Measurements from ENCODE around the gene ZPLD1. TPM values are rescaled to one million over a fixed set of nuclear protein-coding genes. Genes with fewer than 3 reads are reported as not detected.

ZPLD1 gene
- not detected for polyA plus RNA-seq

DNA sequence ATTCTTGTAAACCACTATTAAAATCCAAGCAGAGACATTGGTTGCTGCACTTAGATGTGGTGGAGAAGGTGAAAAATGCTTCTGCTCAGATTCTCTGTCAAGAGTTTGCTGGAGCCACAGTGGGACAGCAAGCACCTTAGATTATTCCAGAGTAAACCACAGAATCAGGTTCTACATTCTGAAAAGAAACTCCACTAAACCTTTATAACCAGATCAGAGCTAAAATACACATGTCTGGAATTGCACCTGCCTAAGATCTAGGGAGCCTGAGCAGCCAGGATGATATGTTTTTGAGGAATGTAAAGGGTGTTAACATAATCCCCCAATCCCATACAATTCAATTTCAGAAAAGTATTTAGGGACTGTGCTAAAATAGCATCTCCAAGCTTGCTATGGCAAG is at the start of gene ZPLD1:
Gene ZPLD1 (plus strand): TSS at position 301 of the 400 bp plus-strand sequence. CDS start 3,473 bp downstream, outside the sequence.
- Mint-ChIP-seq H3K27ac (no peak within 1 kb of the TSS), H3K27me3 (peaks cover 5% of the 10 kb centered on the region), H3K4me1 (no peaks in the 10 kb centered on the region), H3K9me3 (no peaks in the 10 kb centered on the region), H3K36me3 (peaks cover 2% of the 10 kb centered on the region), H3K4me3 (no peak within 1 kb of the TSS)

DNA sequence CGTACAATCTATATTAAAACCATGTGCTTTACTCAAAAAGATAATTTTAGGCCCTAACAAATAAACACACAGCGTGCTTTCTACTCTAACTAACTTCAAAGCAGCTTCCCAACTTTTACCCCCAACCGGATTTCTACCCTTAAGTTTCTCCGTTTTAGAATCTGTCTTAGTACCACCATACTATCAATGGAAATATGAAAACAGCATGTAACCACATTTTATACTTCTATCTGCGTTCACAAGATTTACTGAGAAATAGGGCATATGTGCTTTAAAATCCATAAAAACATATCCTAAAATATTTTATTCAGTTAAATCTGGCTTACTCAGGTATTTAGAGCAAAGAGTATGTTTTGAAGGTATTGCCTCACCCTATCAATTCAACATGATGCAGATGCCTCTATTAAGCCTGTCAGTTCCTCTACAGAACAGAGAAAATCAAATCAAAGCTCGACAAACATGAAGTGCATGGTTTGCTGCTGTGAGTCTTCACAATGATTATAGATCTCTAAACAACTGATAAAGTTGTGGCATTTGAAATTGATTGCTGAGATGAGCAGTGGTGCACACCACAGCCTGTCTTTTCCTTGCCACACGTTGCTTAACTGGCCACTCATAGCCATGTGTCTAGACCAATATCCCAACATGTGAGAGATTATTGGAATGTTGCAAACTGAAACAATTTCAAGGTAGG is 44.5 kb upstream of the ZPLD1 start:
- H3K4me3 Mint-ChIP-seq, result no peak overlapping the region
- H3K27ac Mint-ChIP-seq, result no peak overlapping the region
- H3K9me3 Mint-ChIP-seq, result peaks cover 0 to 3% (median 0%) of the 10 kb centered on the region in 3 donors
- no peaks in the 10 kb centered on the region for H3K4me1 Mint-ChIP-seq
- no peaks in the 10 kb centered on the region for H3K36me3 Mint-ChIP-seq
- peaks cover 5% of the 10 kb centered on the region for H3K27me3 Mint-ChIP-seq

DNA sequence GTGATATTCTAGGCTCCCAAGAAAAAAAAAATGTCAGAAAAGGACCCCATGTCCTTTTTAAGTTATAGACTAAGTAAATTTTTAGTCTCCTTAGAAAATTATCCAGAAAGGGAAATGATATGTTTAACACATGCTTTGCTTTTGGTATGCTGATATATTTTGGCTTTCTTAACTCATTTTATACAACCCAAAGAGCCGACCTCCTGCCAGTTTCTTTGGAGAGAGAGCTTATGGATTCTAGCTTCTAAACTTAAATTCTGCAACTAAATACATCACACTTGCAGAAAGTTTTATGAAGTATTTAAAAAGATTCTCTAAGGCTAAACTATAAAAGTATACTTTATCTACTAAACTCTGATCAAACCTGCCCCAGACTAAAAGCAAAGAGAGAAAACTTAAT is 43.9 kb upstream of the ZPLD1 start:
- H3K27me3 Mint-ChIP-seq, result peaks cover 3% of the 10 kb centered on the region
- no peaks in the 10 kb centered on the region for H3K36me3 Mint-ChIP-seq
- H3K9me3 Mint-ChIP-seq, result peaks cover 0 to 3% (median 0%) of the 10 kb centered on the region in 3 donors
- no peak overlapping the region for H3K27ac Mint-ChIP-seq
- no peaks in the 10 kb centered on the region for H3K4me1 Mint-ChIP-seq
- H3K4me3 Mint-ChIP-seq, result no peak overlapping the region

DNA sequence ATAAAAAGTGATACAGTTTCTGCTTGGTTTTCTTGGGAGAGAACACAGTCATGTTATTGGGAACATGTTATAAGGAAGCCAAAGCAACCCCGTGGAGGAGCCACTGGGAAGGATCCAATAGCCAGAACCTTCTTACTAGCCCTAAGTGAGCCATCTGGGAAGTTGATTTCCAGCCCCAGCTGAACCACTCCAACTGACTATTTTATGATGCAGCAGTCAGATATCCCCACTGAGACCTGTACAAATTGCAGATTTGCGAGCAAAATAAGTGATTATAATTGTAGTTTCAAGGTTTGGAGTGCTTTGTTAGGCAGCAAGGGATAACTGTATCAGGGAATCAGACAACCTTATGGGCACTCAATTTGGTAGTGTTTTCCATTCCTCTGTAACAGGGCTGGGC is 43.3 kb upstream of the ZPLD1 start:
- Mint-ChIP-seq H3K4me3 (no peak overlapping the region), H3K4me1 (no peaks in the 10 kb centered on the region), H3K36me3 (no peaks in the 10 kb centered on the region), H3K27ac (no peak overlapping the region), H3K9me3 (peaks cover 0 to 3% (median 0%) of the 10 kb centered on the region in 3 donors), H3K27me3 (peaks cover 3% of the 10 kb centered on the region)

DNA sequence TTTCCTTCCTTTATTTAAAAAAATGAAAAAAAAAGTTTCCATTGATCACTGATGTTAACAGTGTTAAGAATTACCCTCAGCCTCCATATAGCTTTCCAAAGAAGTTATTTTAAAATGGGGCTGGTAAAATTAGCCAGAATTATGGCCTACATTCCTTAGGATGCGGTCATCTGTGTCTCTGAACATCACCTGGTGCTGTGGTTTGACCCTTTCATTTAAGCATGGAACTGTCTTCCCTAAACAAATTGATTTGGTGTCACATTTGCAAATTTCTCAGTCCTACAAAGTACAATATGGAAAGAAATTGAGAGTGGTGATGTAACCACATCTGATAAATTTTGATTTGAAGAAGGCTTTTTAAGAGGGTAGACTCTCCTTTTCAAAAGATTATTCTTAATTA is 40.3 kb upstream of the ZPLD1 start:
- peaks cover 0 to 3% (median 0%) of the 10 kb centered on the region in 3 donors for H3K9me3 Mint-ChIP-seq
- H3K36me3 Mint-ChIP-seq, result no peaks in the 10 kb centered on the region
- H3K4me3 Mint-ChIP-seq, result no peak overlapping the region
- no peaks in the 10 kb centered on the region for H3K4me1 Mint-ChIP-seq
- H3K27ac Mint-ChIP-seq, result no peak overlapping the region
- H3K27me3 Mint-ChIP-seq, result peaks cover 3% of the 10 kb centered on the region

DNA sequence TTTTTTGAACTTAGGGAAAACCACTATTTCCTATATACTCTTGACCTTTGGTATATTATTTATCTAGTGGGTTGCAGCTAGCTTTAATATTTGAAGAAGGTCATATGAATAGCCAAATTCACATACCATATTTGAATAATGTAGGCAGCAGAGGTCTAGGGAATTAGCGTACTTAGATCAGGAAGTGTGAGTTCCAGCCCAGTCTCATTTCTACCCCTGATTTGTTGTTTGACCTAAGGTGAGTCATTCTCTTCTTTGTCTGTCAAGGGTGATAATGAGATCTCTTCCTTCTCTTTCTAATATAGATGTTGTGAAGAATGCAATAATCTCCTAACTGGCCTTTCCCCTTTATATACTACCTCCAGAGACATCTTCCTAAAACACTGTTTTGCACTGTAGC is 36.6 kb upstream of the ZPLD1 start:
- H3K36me3 Mint-ChIP-seq, result no peaks in the 10 kb centered on the region
- no peaks in the 10 kb centered on the region for H3K9me3 Mint-ChIP-seq
- no peak overlapping the region for H3K4me3 Mint-ChIP-seq
- H3K27ac Mint-ChIP-seq, result no peak overlapping the region
- no peaks in the 10 kb centered on the region for H3K4me1 Mint-ChIP-seq
- no peaks in the 10 kb centered on the region for H3K27me3 Mint-ChIP-seq

DNA sequence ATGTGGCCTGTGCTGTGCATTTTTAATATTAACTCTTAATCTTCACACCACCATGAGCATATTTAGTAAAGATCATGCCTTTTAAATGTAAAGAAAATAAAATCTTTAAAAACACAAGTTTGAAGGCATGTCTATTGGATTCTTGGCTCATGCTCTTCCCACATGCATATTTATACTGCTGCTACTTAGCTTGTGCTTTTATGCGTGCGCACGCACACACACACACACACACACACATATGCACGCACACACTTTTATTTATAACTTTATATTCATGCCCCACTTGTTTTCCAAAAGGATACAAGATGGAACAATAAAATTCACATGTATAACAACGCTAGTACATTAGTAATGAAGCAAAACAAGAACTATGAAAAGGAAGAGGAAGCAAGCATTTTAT is 36.1 kb upstream of the ZPLD1 start:
- no peak overlapping the region for H3K27ac Mint-ChIP-seq
- H3K36me3 Mint-ChIP-seq, result no peaks in the 10 kb centered on the region
- no peaks in the 10 kb centered on the region for H3K4me1 Mint-ChIP-seq
- H3K27me3 Mint-ChIP-seq, result no peaks in the 10 kb centered on the region
- H3K4me3 Mint-ChIP-seq, result no peak overlapping the region
- no peaks in the 10 kb centered on the region for H3K9me3 Mint-ChIP-seq

DNA sequence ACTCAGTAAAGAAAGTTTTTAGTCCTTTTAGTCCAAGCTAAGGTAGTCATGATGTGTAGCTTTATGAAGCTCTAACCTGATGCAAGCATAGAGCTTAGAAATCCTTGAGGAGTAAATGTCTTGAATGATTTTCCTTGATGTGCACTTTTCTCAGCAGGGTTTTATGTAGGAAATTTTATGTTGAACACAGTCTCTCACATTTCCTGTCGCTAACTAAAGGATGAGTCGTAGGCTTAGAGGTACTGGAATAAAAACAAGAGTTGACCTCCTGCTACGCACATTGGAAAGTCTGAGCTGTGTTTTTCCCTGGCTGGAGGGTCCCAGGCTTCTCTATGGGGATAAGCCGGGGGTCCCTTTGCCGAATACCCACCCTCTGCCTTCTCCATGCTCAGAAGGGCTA is 34.7 kb upstream of the ZPLD1 start:
- H3K4me3 Mint-ChIP-seq, result no peak overlapping the region

DNA sequence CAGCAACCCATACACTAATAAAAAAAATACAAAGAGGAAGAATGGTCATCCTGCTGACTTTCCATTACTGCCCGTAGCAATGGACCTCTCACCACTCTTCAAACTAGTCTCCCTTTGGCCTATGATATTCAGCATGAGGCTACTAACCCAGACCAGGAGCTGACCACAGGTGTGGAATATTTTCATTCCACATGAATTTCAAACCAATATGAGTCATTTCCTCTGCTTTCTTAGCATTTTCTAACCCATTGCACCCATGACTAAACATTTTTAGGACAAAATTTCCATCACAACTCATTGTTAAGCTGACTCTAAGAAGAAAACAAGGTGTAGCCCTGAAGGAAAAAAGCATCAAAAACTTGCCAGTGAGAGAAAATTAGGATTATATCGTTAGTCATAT is 34.0 kb upstream of the ZPLD1 start:
- H3K27me3 Mint-ChIP-seq, result no peaks in the 10 kb centered on the region
- no peaks in the 10 kb centered on the region for H3K36me3 Mint-ChIP-seq
- H3K4me3 Mint-ChIP-seq, result no peak overlapping the region
- H3K9me3 Mint-ChIP-seq, result no peaks in the 10 kb centered on the region
- no peaks in the 10 kb centered on the region for H3K4me1 Mint-ChIP-seq
- no peak overlapping the region for H3K27ac Mint-ChIP-seq

More for the DNA sequence above, 34.7 kb upstream of the ZPLD1 start:
- H3K4me1 Mint-ChIP-seq, result no peaks in the 10 kb centered on the region
- H3K27ac Mint-ChIP-seq, result no peak overlapping the region
- H3K9me3 Mint-ChIP-seq, result no peaks in the 10 kb centered on the region
- H3K27me3 Mint-ChIP-seq, result no peaks in the 10 kb centered on the region
- no peaks in the 10 kb centered on the region for H3K36me3 Mint-ChIP-seq

DNA sequence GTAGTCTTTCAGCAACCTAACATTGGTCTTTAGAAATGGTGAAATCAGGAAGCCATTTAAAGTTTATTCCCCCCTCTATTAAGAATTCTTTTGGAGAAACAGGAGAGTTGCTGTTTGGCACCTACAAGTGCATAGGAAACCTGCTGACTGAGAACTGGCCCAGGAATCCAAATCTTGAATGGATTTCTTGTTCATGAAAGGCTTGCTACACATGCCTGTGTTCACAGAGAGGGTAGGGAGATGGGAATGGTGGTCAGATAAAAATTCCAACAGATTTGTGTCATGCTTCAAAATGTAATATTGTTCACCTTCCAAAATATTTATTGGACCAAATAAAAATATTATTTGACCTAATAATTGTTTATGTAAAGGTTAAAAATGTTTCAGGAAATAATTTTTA is 24.2 kb upstream of the ZPLD1 start:
- no peaks in the 10 kb centered on the region for H3K9me3 Mint-ChIP-seq
- no peak overlapping the region for H3K27ac Mint-ChIP-seq
- no peaks in the 10 kb centered on the region for H3K27me3 Mint-ChIP-seq
- H3K4me3 Mint-ChIP-seq, result no peak overlapping the region
- H3K36me3 Mint-ChIP-seq, result no peaks in the 10 kb centered on the region
- H3K4me1 Mint-ChIP-seq, result peaks cover 2 to 8% (median 6%) of the 10 kb centered on the region in 3 donors

DNA sequence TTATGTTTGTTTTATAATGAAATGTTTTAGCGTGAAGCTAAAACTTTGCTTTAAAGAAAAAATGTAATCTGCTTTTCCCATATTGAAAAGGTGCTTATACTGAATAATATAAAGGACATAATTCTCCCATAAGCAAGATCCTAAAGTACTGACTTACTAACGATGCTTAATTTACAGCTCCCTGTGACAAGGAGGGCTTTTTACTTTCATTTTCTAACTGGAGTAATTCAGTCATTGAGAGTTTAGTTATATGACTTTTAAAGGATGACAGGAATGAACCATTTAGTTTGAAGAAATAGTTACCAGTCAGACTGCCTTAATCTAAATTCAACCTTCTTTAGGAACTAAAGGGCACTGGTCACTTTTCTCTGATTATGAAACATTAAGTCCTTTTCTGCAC is 19.3 kb upstream of the ZPLD1 start:
- Mint-ChIP-seq H3K9me3 (no peaks in the 10 kb centered on the region), H3K4me1 (peaks cover 2 to 9% (median 8%) of the 10 kb centered on the region in 3 donors), H3K4me3 (peak overlapping the region in 1 of 4 donors; percentile 38), H3K27ac (no peak overlapping the region), H3K36me3 (no peaks in the 10 kb centered on the region), H3K27me3 (no peaks in the 10 kb centered on the region)

DNA sequence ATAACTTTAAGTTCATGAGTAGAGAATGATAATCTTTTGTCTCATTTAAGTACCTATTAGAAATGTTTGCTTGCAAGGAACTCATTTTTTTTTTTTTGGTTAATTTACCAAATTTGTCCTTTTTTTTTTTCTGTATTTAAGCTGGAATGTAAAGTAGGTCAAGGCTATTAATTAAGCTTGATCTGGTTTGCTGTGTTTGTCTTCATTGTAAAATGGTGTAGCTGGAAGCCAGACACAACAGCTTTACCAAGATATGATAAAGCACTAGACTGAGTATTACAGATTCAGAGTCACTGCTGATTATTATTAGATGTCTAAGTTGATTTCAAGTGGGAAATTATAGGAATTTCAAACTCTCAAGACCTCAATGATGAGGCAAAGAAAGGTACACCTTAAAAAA is 15.0 kb upstream of the ZPLD1 start:
- Mint-ChIP-seq H3K9me3 (no peaks in the 10 kb centered on the region), H3K36me3 (no peaks in the 10 kb centered on the region), H3K4me3 (no peak overlapping the region), H3K27ac (no peak overlapping the region), H3K27me3 (no peaks in the 10 kb centered on the region), H3K4me1 (peaks cover 2 to 8% (median 7%) of the 10 kb centered on the region in 3 donors)

DNA sequence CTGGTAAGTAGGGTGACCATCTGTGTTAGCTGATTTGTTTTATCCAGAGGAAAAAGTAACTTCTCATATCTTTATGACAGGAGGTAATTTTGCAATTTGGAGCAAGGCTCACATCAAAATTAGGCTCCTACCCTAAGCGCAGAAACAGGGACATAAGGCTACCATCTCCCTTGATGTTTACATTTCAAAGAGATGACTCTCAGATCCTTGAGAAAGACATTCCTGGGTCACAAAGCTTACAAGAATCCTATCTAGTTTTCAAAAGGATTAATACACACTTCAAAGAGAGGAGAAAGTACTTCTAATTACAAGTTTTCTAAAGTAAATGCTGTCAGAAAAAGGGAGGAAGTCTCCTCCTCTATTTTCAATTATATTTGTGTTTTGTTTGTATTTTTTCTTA is 7.0 kb downstream of the ZPLD1 start:
- H3K27me3 Mint-ChIP-seq, result peaks cover 5% of the 10 kb centered on the region
- no peak overlapping the region for H3K4me3 Mint-ChIP-seq
- H3K4me1 Mint-ChIP-seq, result no peaks in the 10 kb centered on the region
- H3K36me3 Mint-ChIP-seq, result no peaks in the 10 kb centered on the region
- H3K27ac Mint-ChIP-seq, result no peak overlapping the region
- H3K9me3 Mint-ChIP-seq, result no peaks in the 10 kb centered on the region

DNA sequence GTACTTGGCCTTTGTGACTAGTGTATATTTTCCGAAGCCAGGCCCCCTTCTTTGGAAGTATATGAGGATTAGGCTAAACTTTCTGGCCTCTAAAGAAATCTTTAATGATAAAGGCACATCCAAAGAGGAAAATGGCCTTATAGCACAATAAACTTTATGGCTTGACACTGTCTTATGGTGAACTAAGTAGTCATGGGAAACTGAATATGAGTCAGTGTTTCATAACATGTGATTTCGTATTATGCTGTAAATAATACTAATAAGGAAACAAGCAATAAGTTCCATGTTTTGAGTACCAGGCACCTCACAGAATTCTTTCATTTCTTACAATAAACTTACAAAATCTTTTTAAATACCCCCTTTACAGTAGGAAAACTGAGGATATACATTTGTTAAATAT is 8.2 kb downstream of the ZPLD1 start:
- no peaks in the 10 kb centered on the region for H3K36me3 Mint-ChIP-seq
- H3K27ac Mint-ChIP-seq, result no peak overlapping the region
- H3K9me3 Mint-ChIP-seq, result no peaks in the 10 kb centered on the region
- H3K4me3 Mint-ChIP-seq, result no peak overlapping the region
- no peaks in the 10 kb centered on the region for H3K4me1 Mint-ChIP-seq
- peaks cover 5% of the 10 kb centered on the region for H3K27me3 Mint-ChIP-seq

DNA sequence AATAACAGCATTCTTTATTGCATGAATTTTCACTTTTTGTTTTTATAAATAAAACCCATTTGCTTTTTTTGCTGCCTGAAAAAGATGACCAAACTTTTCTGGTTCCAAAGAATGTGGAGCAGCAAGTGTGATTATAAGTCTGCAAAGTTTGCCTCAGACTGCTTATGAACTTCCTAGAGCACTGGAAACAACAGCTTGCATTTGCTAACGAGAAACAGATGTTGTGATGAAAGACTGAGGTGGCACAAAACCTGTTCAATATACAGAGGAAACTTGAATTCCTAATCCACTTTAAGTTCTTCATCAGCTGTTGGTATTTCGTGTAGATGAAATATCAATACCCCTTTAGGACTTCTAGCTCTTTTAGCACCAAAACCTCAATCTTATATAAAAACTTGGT is 9.3 kb downstream of the ZPLD1 start:
- Mint-ChIP-seq H3K36me3 (no peaks in the 10 kb centered on the region), H3K4me3 (no peak overlapping the region), H3K27me3 (no peaks in the 10 kb centered on the region), H3K4me1 (peaks cover 0 to 1% (median 1%) of the 10 kb centered on the region in 3 donors), H3K9me3 (no peaks in the 10 kb centered on the region), H3K27ac (no peak overlapping the region)

DNA sequence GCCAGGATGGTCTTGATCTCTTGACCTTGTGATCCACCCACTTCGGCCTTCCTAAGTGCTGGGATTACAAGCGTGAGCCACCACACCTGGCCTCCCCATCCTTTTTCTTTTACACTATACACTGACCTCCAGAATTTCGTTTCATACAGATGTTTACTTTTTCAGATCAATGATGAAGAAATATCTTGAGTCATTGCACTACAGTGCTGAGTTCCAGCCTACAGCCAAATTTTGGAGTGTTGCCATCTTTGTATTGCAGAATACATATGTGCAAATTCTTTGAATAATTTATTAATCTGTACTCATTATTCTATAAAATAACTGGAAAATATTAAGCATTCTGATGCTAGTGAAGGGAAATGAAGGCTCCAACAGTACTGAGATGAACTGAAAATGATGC is 12.5 kb downstream of the ZPLD1 start:
- Mint-ChIP-seq H3K27me3 (no peaks in the 10 kb centered on the region), H3K9me3 (no peaks in the 10 kb centered on the region)

More for the DNA sequence above, 12.5 kb downstream of the ZPLD1 start:
- Mint-ChIP-seq H3K4me3 (no peak overlapping the region), H3K4me1 (peaks cover 0 to 4% (median 3%) of the 10 kb centered on the region in 3 donors), H3K36me3 (no peaks in the 10 kb centered on the region), H3K27ac (no peak overlapping the region)
